HCT116 (cell line): ENCODE data around the gene RHCE. TPM values are rescaled to one million over a fixed set of nuclear protein-coding genes. Genes with fewer than 3 reads are reported as not detected.

ENCODE experiments used
- ATAC-seq: fragments of 200-7000 bp; cut with Tn5 transposase; 2 replicates; pipeline ENCODE4 v1.9.1; 2020; ENCODE audit warnings: mild to moderate bottlenecking, moderate library complexity
- BruUV-seq: library from RNA; stranded (reverse); fragments of 400-500 nt; replicated peaks from 2 replicates; lab custom pipeline; 2021; lab: Mats Ljungman, UMichigan
- CTCF ChIA-PET: fragments of 300-600 bp; sonication (Branson Sonifier 250); formaldehyde crosslinking; loops from one replicate; lab custom pipeline; 2021; ENCODE audit warnings: antibody characterized with exemption; lab: Charles Lee
- POLR2A ChIA-PET: fragments of 300-600, 350-600 bp; sonication (Branson Sonifier 250); formaldehyde crosslinking; loops from one replicate; lab custom pipeline; 2021; ENCODE audit warnings: antibody characterized with exemption; lab: Charles Lee
- RAD21 ChIA-PET, 2 experiments: fragments of 300-600 bp; sonication (Branson Sonifier 250); formaldehyde crosslinking; loops; one replicate each; lab custom pipeline; 2023; ENCODE audit warnings: low total read pairs in 2 of 2; ENCODE audit not compliant: uncharacterized antibody in 2 of 2, unreplicated experiment in 2 of 2, low non-redundant PET in 1 of 2; lab: Charles Lee
- DNase-seq: peaks from one replicate; pipeline ENCODE4 v3.0.0-alpha.2; 2010; ENCODE audit warnings: low read depth, low spot score
- H2AFZ ChIP-seq: fragments of 200-600 bp; shearing (Covaris generic), sonication (generic); 2 replicates; pipeline ENCODE4 v1.6.1; 2017; ENCODE audit warnings: low read depth, mixed run types, mixed read lengths, antibody characterized with exemption, low read length; ENCODE audit not compliant: poor library complexity, severe bottlenecking
- H3K27ac ChIP-seq: 2 replicates; pipeline ENCODE4 v1.5.1; 2012; ENCODE audit warnings: low read depth, low read length
- H3K27me3 ChIP-seq: fragments of 200-600 bp; sonication (generic); 2 replicates; pipeline ENCODE4 v1.6.1; 2016; ENCODE audit warnings: mixed run types, low read length, mixed read lengths; ENCODE audit not compliant: insufficient read depth
- H3K36me3 ChIP-seq, 2 experiments: fragments of 200-500 bp in 1 of 2; fragments of 200-600 bp in 1 of 2; sonication (Bioruptor generic) in 1 of 2; sonication (generic) in 1 of 2; 2 replicates each; pipeline versions ENCODE4 v1.5.1 to v1.6.1; 2014 to 2016; ENCODE audit warnings: low read length in 2 of 2, inconsistent platforms in 1 of 2, mixed read lengths in 1 of 2, mixed run types in 1 of 2; ENCODE audit not compliant: insufficient read depth in 2 of 2, control insufficient read depth in 1 of 2
- H3K4me1 ChIP-seq, 2 experiments: fragments of 200-600 bp in 1 of 2; sonication (generic) in 1 of 2; 2 replicates each; pipeline versions ENCODE4 v1.5.1 to v1.6.1; 2012 to 2017; ENCODE audit warnings: low read length in 2 of 2, inconsistent platforms in 1 of 2, mild to moderate bottlenecking in 1 of 2, mixed read lengths in 1 of 2, mixed run types in 1 of 2, moderate library complexity in 1 of 2; ENCODE audit not compliant: insufficient read depth in 2 of 2, control insufficient read depth in 1 of 2
- H3K4me2 ChIP-seq: fragments of 200-600 bp; sonication (generic); 2 replicates; pipeline ENCODE4 v1.6.1; 2017; ENCODE audit warnings: mixed run types, low read length, mixed read lengths
- H3K4me3 ChIP-seq, 2 experiments: fragments of 200-600 bp in 1 of 2; sonication (generic) in 1 of 2; replicated peaks in 1 of 2; 2 replicates each; pipeline ENCODE4 v1.5.1; 2011 to 2016; ENCODE audit warnings: low read length in 2 of 2, control low read depth in 1 of 2, low read depth in 1 of 2, mild to moderate bottlenecking in 1 of 2, mixed read lengths in 1 of 2, mixed run types in 1 of 2
- H3K79me2 ChIP-seq: fragments of 200-600 bp; sonication (generic); 2 replicates; pipeline ENCODE4 v1.6.1; 2017; ENCODE audit warnings: mild to moderate bottlenecking, mixed run types, low read length, moderate library complexity, mixed read lengths; ENCODE audit not compliant: insufficient read depth
- H3K9ac ChIP-seq: fragments of 200-600 bp; sonication (generic); 2 replicates; pipeline ENCODE4 v1.6.1; 2016; ENCODE audit warnings: low read length, mixed read lengths
- H3K9me2 ChIP-seq: fragments of 200-600 bp; sonication (generic), shearing (Covaris generic); 2 replicates; pipeline ENCODE4 v1.6.1; 2017; ENCODE audit warnings: mixed run types, mild to moderate bottlenecking, moderate library complexity; ENCODE audit not compliant: insufficient read depth
- H3K9me3 ChIP-seq, 2 experiments: fragments of 200-500 bp in 1 of 2; fragments of 200-600 bp in 1 of 2; sonication (Bioruptor generic) in 1 of 2; sonication (generic) in 1 of 2; 2 replicates each; pipeline ENCODE4 v1.6.1; 2014 to 2017; ENCODE audit warnings: low read length in 2 of 2, mixed read lengths in 2 of 2, inconsistent platforms in 1 of 2, low read depth in 1 of 2, mild to moderate bottlenecking in 1 of 2, mixed run types in 1 of 2, moderate library complexity in 1 of 2; ENCODE audit not compliant: control insufficient read depth in 1 of 2, insufficient read depth in 1 of 2
- H4K20me1 ChIP-seq: fragments of 200-600 bp; sonication (generic), shearing (Covaris generic); 2 replicates; pipeline ENCODE4 v1.6.1; 2017; ENCODE audit warnings: mixed run types, mild to moderate bottlenecking, moderate library complexity; ENCODE audit not compliant: insufficient read depth
- CBX3 ChIP-seq: IDR thresholded peaks from 2 replicates; pipeline ENCODE4 v1.6.1; 2012; ENCODE audit warnings: low read depth
- CEBPB ChIP-seq: IDR thresholded peaks from 2 replicates; pipeline ENCODE4 v1.6.1; 2012; ENCODE audit warnings: low read depth
- EGR1 ChIP-seq: IDR thresholded peaks from 2 replicates; pipeline ENCODE4 v1.6.1; 2012; ENCODE audit warnings: low read depth
- ELF1 ChIP-seq: IDR thresholded peaks from 2 replicates; pipeline ENCODE4 v1.6.1; 2012; ENCODE audit warnings: low read depth, borderline replicate concordance
- EZH2 ChIP-seq: fragments of 200-600 bp; sonication (generic); IDR thresholded peaks from 2 replicates; pipeline ENCODE4 v1.6.1; 2017; ENCODE audit warnings: antibody characterized with exemption, mixed run types
- EZH2phosphoT487 ChIP-seq: fragments of 200-600 bp; IDR thresholded peaks from 2 replicates; pipeline ENCODE4 v1.6.1; 2018; ENCODE audit warnings: antibody characterized with exemption, borderline replicate concordance
- FOSL1 ChIP-seq: IDR thresholded peaks from 2 replicates; pipeline ENCODE4 v1.6.1; 2012; ENCODE audit warnings: low read depth
- JUND ChIP-seq: IDR thresholded peaks from 2 replicates; pipeline ENCODE4 v1.6.1; 2012
- POLR2A ChIP-seq: IDR thresholded peaks from 2 replicates; pipeline ENCODE4 v1.7.0; 2011; ENCODE audit warnings: borderline replicate concordance; ENCODE audit not compliant: insufficient read depth, insufficient read length; ENCODE audit errors: extremely low read depth
- SIN3A ChIP-seq: IDR thresholded peaks from 2 replicates; pipeline ENCODE4 v1.6.1; 2012; ENCODE audit warnings: low read depth
- SRF ChIP-seq: IDR thresholded peaks from 2 replicates; pipeline ENCODE4 v1.6.1; 2012; ENCODE audit warnings: low read depth
- TCF7L2 ChIP-seq: IDR thresholded peaks from 2 replicates; pipeline ENCODE4 v1.7.0; 2011; ENCODE audit warnings: borderline replicate concordance, inconsistent platforms; ENCODE audit not compliant: insufficient read depth, insufficient read length; ENCODE audit errors: extremely low read depth
- ZFX ChIP-seq: fragments of 450-650 bp; IDR thresholded peaks from 2 replicates; pipeline ENCODE4 v1.6.1; 2017
- ZNF274 ChIP-seq: fragments of 200-500 bp; sonication (Bioruptor generic); IDR thresholded peaks from 2 replicates; pipeline ENCODE4 v1.6.1; 2014; ENCODE audit warnings: mild to moderate bottlenecking, low read depth, low read length, inconsistent platforms
- intact Hi-C: fragments of 100-400 bp; cut with micrococcal nuclease; formaldehyde crosslinking; loops from 2 replicates; pipeline ENCODE4 v1.10.0; 2022
- total RNA-seq: library from RNA; stranded (reverse); gene quantifications from one replicate; pipeline ENCODE4 v1.2.1, GENCODE V29; 2021; ENCODE audit not compliant: unreplicated experiment
- TF ChIP-seq, protein P1 (sequence below): IDR thresholded peaks from 2 replicates; pipeline ENCODE4 v1.6.1; 2011; ENCODE audit warnings: mild to moderate bottlenecking, low read length, moderate library complexity; ENCODE audit not compliant: insufficient replicate concordance; ENCODE audit errors: extremely low read depth
- TF ChIP-seq, protein P2 (sequence below), 3 experiments: fragments of 200-600 bp in 1 of 3; sonication (generic) in 1 of 3; IDR thresholded peaks in 2 of 3; conservative IDR thresholded peaks in 1 of 3; 2 replicates each; pipeline ENCODE4 v1.5.1; 2012 to 2017; ENCODE audit warnings: low read depth in 2 of 3, low read length in 2 of 3, antibody characterized with exemption in 1 of 3, borderline replicate concordance in 1 of 3, control low read depth in 1 of 3, mild to moderate bottlenecking in 1 of 3, mixed read lengths in 1 of 3, mixed run types in 1 of 3, moderate library complexity in 1 of 3; ENCODE audit not compliant: insufficient read depth in 1 of 3

The RHCE gene
- total RNA-seq, 1 experiment from 2014 or later = 0.64 TPM

DNA sequence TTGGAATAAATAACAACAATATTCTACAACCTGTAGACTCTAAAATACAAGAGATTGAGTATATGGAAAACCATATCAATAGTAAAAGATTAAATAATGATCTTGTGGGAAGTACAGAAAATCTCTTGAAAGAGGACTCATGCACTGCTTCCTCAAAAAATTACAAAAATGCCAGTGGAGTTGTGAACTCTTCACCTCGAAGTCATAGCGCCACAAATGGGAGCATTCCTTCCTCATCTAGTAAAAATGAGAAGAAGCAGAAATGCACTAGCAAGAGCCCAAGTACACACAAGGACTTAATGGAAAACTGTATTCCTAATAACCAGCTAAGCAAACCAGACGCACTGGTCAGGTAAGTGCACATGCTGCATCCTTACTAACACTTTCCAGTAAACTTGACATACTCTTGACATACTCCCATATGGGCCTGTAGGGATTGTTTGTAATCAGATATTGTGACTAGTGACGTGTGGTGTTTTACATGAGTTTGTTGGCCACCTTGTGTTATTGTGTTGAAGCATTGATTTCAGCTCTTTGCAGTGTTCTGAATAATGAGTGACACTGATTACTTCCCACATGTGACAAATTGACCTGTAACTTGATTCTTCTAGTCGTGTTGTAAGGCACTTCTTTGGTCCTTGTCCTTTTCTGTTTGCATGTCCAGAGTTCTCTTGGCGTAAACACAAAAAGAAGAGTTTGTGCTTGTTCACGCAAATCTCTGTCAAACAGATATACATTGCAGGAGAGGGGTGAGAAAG, 38.1 kb upstream of the RHCE start:
- no peaks in the 10 kb centered on the region for H4K20me1 ChIP-seq
- DNase-seq (no peak), ATAC-seq (no peak)
- intact Hi-C loops = no loop called here
- no TSS peak for BruUV-seq
- H3K9me3 ChIP-seq = no peaks in the 10 kb centered on the region
- no peak overlapping the region for H2AFZ ChIP-seq
- peaks cover 0 to 4% of the 10 kb centered on the region in 2 experiments; a peak in 1 of 4 replicates for H3K36me3 ChIP-seq
- no peaks in the 10 kb centered on the region for H3K27me3 ChIP-seq
- ChIA-PET CTCF (no interaction called here), RAD21 (no interaction called here), POLR2A (no interaction called here)
- no peak overlapping the region for H3K4me3 ChIP-seq
- TF ChIP-seq ELF1 (no peak), SRF (no peak), CBX3 (no peak), EZH2 (no peak), EGR1 (no peak), SIN3A (no peak), ZFX (no peak), FOSL1 (no peak), CEBPB (no peak), JUND (no peak), TCF7L2 (no peak)
- no peak overlapping the region for H3K4me2 ChIP-seq
- H3K9ac ChIP-seq = no peak overlapping the region
- H3K27ac ChIP-seq = no peak overlapping the region
- no peaks in the 10 kb centered on the region for H3K79me2 ChIP-seq
- H3K4me1 ChIP-seq = no peaks in the 10 kb centered on the region
- H3K9me2 ChIP-seq = no peaks in the 10 kb centered on the region

- DNase-seq (no peak), ATAC-seq (no peak)
- H3K9me3 ChIP-seq = no peaks in the 10 kb centered on the region
- RAD21 ChIA-PET = no interaction called here
- POLR2A ChIA-PET = no interaction called here
- no peak overlapping the region for H3K27ac ChIP-seq
- no peak overlapping the region for H3K4me2 ChIP-seq
- H2AFZ ChIP-seq = no peak overlapping the region
- H3K4me3 ChIP-seq = no peak overlapping the region
- no peaks in the 10 kb centered on the region for H3K4me1 ChIP-seq
- H3K9me2 ChIP-seq = no peaks in the 10 kb centered on the region
- BruUV-seq = no TSS peak
- H3K79me2 ChIP-seq = no peaks in the 10 kb centered on the region
- CTCF ChIA-PET = no interaction called here
- no peaks in the 10 kb centered on the region for H3K27me3 ChIP-seq
- H3K36me3 ChIP-seq = peaks cover 0 to 4% of the 10 kb centered on the region in 2 experiments; a peak in 1 of 4 replicates
- no peak overlapping the region for H3K9ac ChIP-seq
- no peaks in the 10 kb centered on the region for H4K20me1 ChIP-seq
- intact Hi-C loops = no loop called here
- no peak for TF ChIP-seq SRF
- no peak for TF ChIP-seq ZNF274
- no peak for TF ChIP-seq EZH2phosphoT487
- no peak for TF ChIP-seq EGR1
- TF ChIP-seq POLR2A = no peak
- TF ChIP-seq ELF1 = no peak
- TF ChIP-seq, protein P1, sequence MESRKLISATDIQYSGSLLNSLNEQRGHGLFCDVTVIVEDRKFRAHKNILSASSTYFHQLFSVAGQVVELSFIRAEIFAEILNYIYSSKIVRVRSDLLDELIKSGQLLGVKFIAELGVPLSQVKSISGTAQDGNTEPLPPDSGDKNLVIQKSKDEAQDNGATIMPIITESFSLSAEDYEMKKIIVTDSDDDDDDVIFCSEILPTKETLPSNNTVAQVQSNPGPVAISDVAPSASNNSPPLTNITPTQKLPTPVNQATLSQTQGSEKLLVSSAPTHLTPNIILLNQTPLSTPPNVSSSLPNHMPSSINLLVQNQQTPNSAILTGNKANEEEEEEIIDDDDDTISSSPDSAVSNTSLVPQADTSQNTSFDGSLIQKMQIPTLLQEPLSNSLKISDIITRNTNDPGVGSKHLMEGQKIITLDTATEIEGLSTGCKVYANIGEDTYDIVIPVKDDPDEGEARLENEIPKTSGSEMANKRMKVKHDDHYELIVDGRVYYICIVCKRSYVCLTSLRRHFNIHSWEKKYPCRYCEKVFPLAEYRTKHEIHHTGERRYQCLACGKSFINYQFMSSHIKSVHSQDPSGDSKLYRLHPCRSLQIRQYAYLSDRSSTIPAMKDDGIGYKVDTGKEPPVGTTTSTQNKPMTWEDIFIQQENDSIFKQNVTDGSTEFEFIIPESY = no peak
- TF ChIP-seq CBX3 = no peak
- TF ChIP-seq, protein P2, sequence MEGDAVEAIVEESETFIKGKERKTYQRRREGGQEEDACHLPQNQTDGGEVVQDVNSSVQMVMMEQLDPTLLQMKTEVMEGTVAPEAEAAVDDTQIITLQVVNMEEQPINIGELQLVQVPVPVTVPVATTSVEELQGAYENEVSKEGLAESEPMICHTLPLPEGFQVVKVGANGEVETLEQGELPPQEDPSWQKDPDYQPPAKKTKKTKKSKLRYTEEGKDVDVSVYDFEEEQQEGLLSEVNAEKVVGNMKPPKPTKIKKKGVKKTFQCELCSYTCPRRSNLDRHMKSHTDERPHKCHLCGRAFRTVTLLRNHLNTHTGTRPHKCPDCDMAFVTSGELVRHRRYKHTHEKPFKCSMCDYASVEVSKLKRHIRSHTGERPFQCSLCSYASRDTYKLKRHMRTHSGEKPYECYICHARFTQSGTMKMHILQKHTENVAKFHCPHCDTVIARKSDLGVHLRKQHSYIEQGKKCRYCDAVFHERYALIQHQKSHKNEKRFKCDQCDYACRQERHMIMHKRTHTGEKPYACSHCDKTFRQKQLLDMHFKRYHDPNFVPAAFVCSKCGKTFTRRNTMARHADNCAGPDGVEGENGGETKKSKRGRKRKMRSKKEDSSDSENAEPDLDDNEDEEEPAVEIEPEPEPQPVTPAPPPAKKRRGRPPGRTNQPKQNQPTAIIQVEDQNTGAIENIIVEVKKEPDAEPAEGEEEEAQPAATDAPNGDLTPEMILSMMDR (IDR thresholded peaks at IDR 0.05 in 2 of 3, conservative IDR thresholded peaks at IDR 0.05 in 1 of 3; ENCODE audit: borderline replicate concordance in 1 of 3, insufficient read depth in 1 of 3, low read depth in 2 of 3, low read length in 2 of 3) = no peak
- no peak for TF ChIP-seq CEBPB
- no peak for TF ChIP-seq JUND
- no peak for TF ChIP-seq EZH2
Observed at GRCh38 chr1:25456502-25456901, 35.9 kb upstream of the RHCE start.
